HFFc6 (cell line): ENCODE results near the gene GTPBP8. TPM values are rescaled to one million over a fixed set of nuclear protein-coding genes. Genes with fewer than 3 reads are reported as not detected.

Experiments used
- DNase-seq: peaks from one replicate; pipeline ENCODE4 v3.0.0-alpha.2; 2018
- H3K27ac Mint-ChIP-seq: 2 replicates; pipeline ENCODE4 v1.8.0; 2020; ENCODE audit warnings: mild to moderate bottlenecking, mixed read lengths
- H3K27me3 Mint-ChIP-seq: 2 replicates; pipeline ENCODE4 v1.8.0; 2021; ENCODE audit warnings: mild to moderate bottlenecking, moderate library complexity, mixed read lengths; ENCODE audit not compliant: insufficient read depth
- H3K36me3 Mint-ChIP-seq: 2 replicates; pipeline ENCODE4 v1.8.0; 2021; ENCODE audit warnings: low read depth, mixed read lengths
- H3K4me1 Mint-ChIP-seq: 2 replicates; pipeline ENCODE4 v1.8.0; 2020; ENCODE audit warnings: low read depth, mixed read lengths
- H3K4me3 Mint-ChIP-seq: 2 replicates; pipeline ENCODE4 v1.8.0; 2020; ENCODE audit warnings: mild to moderate bottlenecking, moderate library complexity, mixed read lengths
- H3K9me3 Mint-ChIP-seq: 2 replicates; pipeline ENCODE4 v1.8.0; 2020; ENCODE audit warnings: mild to moderate bottlenecking, mixed read lengths
- CTCF ChIP-seq: fragments of 200-600 bp; sonication (generic); IDR thresholded peaks from 2 replicates; pipeline ENCODE4 v1.5.0; 2021; ENCODE audit warnings: antibody characterized with exemption, mild to moderate bottlenecking
- total RNA-seq, 6 experiments: library from RNA; stranded (reverse); fragmentation: NEBNext Ultra II Directional; extraction: Animal tissue kit (Norgen Biotek cat#: 25700); gene quantifications; 2 replicates in 1 of 6; 3 replicates in 5 of 6; pipeline ENCODE4 v1.2.3, GENCODE V29; 2021

Gene GTPBP8
- total RNA-seq, 6 experiments from 2014 or later, result 12.3 to 16.8 (median 14.8) TPM

GRCh38 chr3:112979244-112979832 is 11.4 kb upstream of the GTPBP8 start:
- Mint-ChIP-seq H3K4me3 (no peak overlapping the region), H3K4me1 (peaks cover 6% of the 10 kb centered on the region; the same call in 1 of the 2 replicates), H3K9me3 (no peaks in the 10 kb centered on the region), H3K36me3 (no peaks in the 10 kb centered on the region), H3K27ac (no peak overlapping the region), H3K27me3 (peaks cover 4% of the 10 kb centered on the region)
- peak; percentile 87 for TF ChIP-seq CTCF
- DNase-seq, result peak; percentile 45

- peaks cover 6% of the 10 kb centered on the region; the same call in 1 of the 2 replicates for H3K4me1 Mint-ChIP-seq
- no peak for DNase-seq
- peaks cover under 1% of the 10 kb centered on the region for H3K27me3 Mint-ChIP-seq
- H3K4me3 Mint-ChIP-seq, result no peak overlapping the region
- no peak for TF ChIP-seq CTCF
- H3K36me3 Mint-ChIP-seq, result no peaks in the 10 kb centered on the region
- H3K9me3 Mint-ChIP-seq, result no peaks in the 10 kb centered on the region
- no peak overlapping the region for H3K27ac Mint-ChIP-seq
These were observed 10.7 kb upstream of the GTPBP8 start for GRCh38 chr3:112980080-112980479.

- Mint-ChIP-seq H3K27me3 (peaks cover 2% of the 10 kb centered on the region; the same call in 1 of the 2 replicates), H3K4me3 (no peak overlapping the region), H3K4me1 (peaks cover 6% of the 10 kb centered on the region; the same call in 1 of the 2 replicates), H3K27ac (no peak overlapping the region), H3K36me3 (no peaks in the 10 kb centered on the region), H3K9me3 (no peaks in the 10 kb centered on the region)
- no peak for DNase-seq
- TF ChIP-seq CTCF, result no peak
These were observed 8.1 kb upstream of the GTPBP8 start for GRCh38 chr3:112982710-112983109.

GRCh38 chr3:112984485-112984884 is 6.3 kb upstream of the GTPBP8 start:
- no peak for DNase-seq
- Mint-ChIP-seq H3K36me3 (no peaks in the 10 kb centered on the region), H3K4me1 (no peaks in the 10 kb centered on the region; the same call in 1 of the 2 replicates), H3K9me3 (no peaks in the 10 kb centered on the region), H3K4me3 (no peak overlapping the region), H3K27ac (no peak overlapping the region), H3K27me3 (peaks cover 2% of the 10 kb centered on the region)
- TF ChIP-seq CTCF, result no peak

GRCh38 chr3:112987710-112988334 is 3.0 kb upstream of the GTPBP8 start:
- Mint-ChIP-seq H3K4me1 (peaks cover 20% of the 10 kb centered on the region), H3K9me3 (no peaks in the 10 kb centered on the region), H3K27ac (no peak overlapping the region), H3K27me3 (peaks cover 2% of the 10 kb centered on the region), H3K4me3 (no peak overlapping the region), H3K36me3 (no peaks in the 10 kb centered on the region)
- no peak for TF ChIP-seq CTCF
- no peak for DNase-seq
